HTR-8/SVneo (cell line): Measurements from ENCODE around the gene PMS2.
"Not testable (repeated sequence)": the region's sequence is repeated elsewhere in the genome, so short reads cannot be mapped to it uniquely, and the experiment has no call there.

Experiments used
- DNase-seq: peaks from one replicate; pipeline ENCODE4 v3.0.0; 2011; ENCODE audit warnings: low spot score, mixed read lengths; ENCODE audit not compliant: insufficient read length
- FAIRE-seq: peaks from 2 replicates; lab custom pipeline; 2011; peaks lifted over from hg19 to GRCh38; lab: Jason Lieb, UNC

PMS2 gene

DNA sequence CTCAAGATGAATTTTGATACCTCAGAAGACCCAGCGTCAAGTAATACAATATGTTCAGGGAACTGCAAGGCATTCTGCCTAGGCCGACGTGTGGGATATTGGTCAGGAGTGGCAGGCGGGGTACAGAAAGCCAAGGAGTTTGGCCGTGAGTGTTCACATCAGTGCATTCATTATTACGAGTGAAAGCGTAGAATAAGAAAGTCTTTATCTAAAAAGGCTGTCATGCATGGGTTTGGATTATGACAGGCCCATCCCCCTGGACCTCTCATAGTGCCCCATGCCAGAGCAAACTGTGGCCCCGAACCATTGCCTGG, 7.8 kb upstream of the PMS2 start:
- no peak for FAIRE-seq
- no peak for DNase-seq

- no peak for DNase-seq
- FAIRE-seq = no peak
These were observed 7.2 kb upstream of the PMS2 start for GRCh38 chr7:6015917-6016652.

- FAIRE-seq = no peak
- no peak for DNase-seq
These were observed 3.7 kb upstream of the PMS2 start for GRCh38 chr7:6012355-6013104.

- no peak for FAIRE-seq
These were observed 2.7 kb upstream of the PMS2 start for GRCh38 chr7:6011541-6011940.

GRCh38 chr7:6010370-6010769, 1.5 kb upstream of the PMS2 start:
- DNase-seq, FAIRE-seq: not testable (repeated sequence)

More at GRCh38 chr7:6011541-6011940, 2.7 kb upstream of the PMS2 start:
- no peak for DNase-seq

DNA sequence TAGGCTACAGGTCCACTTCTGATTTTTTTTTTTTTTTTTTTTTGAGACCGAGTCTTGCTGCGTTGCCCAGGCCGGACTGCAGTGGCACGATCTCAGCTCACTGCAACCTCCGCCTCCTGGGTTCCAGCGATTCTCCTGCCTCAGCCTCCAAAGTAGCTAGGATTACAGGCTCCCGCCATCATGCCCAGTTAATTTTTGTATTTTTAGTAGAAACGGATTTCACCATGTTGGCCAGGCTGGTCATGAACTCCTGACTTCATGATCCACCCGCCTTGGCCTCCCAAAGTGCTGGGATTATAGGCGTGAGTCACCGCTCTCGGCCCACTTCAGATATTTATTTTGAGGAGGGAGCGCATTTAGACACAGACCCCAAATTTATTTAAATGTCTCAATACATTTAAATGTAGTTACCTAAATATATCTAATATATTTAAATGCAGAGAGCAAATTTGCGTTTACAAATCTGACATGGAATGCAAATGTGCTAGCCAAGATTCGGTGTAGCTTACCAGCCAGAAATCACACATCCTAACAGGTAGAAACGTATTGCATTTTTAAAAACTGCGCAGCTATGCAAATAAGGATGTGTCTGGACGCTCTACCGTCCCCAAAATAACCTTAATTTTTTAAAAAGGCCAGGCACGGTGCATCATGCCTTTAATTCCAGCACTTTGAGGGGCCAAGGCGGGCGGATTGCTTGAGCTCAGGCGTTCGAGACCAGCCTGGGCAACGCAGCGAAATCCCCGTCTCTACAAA, 836 bp downstream of the PMS2 start:
- not testable (repeated sequence) for DNase-seq, FAIRE-seq

DNA sequence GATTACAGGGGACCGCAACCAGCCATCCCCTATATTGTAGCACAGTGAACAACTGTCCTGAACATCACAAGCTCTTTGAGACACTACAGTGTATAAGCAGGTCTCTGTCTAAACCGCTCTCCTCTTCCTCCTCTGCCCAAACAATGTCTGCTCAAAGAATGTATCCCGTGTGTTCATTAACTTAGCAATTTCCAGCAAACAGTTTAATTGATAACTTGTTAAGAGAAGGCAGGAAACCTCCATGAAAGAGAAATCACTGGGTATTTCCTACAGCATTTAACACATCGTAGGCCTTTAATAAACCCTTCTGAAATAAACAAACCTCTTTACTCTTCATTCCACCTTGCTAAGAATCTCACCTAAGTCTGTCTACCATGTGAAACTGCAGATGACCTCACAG, 1.5 kb downstream of the PMS2 start:
- FAIRE-seq = no peak
- no peak for DNase-seq

GRCh38 chr7:5997210-5997808, 11.5 kb downstream of the PMS2 start:
- DNase-seq (peak; percentile 79), FAIRE-seq (no peak)

DNA sequence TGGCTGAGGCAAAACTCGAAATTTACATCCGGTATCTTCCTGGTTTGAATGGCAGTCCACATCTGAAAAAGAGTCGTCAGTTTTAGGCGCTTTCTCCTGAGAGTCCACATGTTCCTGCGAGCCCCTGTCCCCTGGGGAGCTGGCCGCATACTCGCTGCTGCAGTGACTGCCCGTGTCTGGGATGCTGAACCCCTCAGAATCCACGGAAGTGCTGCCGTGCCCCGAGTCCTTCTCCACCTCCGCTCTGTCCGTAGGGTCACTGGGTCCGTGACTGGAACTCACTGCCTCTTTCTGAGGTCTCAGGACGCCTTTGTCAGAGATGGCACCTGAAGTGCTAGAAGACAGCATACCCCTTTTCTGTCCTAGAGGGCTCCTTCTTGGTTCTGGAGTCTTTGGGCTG, 21.8 kb downstream of the PMS2 start:
- not testable (repeated sequence) for FAIRE-seq, DNase-seq

GRCh38 chr7:5979680-5980314, 29.1 kb downstream of the PMS2 start:
- not testable (repeated sequence) for DNase-seq
- FAIRE-seq = peak; percentile 58

GRCh38 chr7:5973580-5973979, 35.3 kb downstream of the PMS2 start:
- not testable (repeated sequence) for FAIRE-seq, DNase-seq

DNA sequence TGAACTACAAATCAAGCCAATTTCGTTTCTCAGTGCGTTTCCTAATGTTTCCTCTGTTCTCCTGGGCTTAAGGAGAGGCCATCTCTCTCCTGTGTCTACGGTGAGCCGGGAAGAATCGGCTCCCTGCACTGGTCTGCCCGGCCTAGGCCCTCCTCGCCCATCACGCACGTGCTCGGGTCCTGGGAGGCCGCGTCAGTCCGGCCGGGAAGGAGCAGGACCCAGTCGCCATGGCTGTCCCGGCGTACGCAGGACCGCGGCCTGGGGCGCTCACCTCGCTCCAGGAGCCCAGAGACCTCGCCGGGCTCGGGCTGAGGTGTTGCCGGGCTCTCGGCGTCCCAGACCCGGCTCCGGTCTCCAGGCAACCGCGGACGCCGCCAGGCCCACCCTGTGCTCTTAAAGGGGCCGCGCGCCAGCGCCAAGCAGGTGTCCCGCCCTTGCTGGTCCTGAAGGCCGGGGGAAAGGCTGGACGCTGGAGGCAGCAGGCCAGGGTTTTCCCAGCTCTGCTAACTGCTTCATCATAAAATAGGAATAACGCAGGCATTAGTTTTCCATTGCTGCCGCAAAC, 38.4 kb downstream of the PMS2 start, which contains the start of gene RSPH10B:
RSPH10B (minus strand) TSS at position 343 of the 565 bp plus-strand sequence. CDS start 3,573 bp downstream, outside the sequence.
- DNase-seq = not testable (repeated sequence)
- FAIRE-seq = peak; percentile 51

GRCh38 chr7:5963810-5964209, 45.0 kb downstream of the PMS2 start:
- DNase-seq, FAIRE-seq: not testable (repeated sequence)

DNA sequence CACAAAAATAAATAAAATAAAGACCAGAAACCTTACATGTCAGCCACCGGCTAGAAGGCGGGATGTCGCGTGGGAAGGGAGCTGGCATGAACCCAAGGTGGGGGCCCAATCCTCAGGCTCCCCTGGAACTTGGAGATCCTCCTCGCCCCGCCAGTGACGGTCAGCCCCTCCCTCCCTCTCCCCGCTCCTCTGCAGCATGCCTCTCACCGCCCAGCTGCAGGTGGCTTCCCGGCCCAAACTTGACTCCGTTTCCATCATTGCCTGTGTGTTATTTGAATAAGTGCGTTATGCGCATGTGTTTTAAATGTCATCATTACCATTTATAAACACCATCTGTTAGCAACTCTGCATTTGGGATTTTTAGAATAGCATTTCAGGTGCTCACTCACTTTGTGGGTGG, 45.6 kb downstream of the PMS2 start:
- not testable (repeated sequence) for FAIRE-seq, DNase-seq

DNA sequence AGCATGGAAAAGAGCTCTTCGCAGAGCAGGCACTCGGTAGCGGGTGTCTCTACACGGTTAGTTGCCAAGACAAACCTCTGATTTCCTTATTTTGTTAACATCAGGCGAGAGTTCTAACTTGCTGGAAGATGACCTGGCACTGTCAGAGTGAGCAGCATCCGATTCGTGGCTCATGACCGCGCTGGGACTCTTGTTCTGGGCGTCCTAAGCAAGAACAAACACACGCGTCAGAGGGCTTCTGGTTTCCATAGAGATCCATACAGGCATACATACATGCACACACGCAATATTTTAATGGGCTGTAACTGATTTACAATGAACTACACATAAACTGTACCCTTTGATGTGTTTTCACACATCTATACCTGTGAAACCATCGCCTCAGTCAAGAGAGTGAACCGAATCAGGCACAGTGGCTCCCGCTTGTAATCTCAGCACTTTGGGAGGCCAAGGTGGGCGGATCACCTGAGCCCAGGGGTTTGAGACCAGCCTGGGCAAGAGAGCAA, 73.9 kb downstream of the PMS2 start:
- FAIRE-seq, DNase-seq: not testable (repeated sequence)

- not testable (repeated sequence) for DNase-seq
- FAIRE-seq = peak; percentile 80
These were observed 76.8 kb downstream of the PMS2 start for GRCh38 chr7:5931905-5932644.

- not testable (repeated sequence) for DNase-seq, FAIRE-seq
These were observed 77.6 kb downstream of the PMS2 start for GRCh38 chr7:5931250-5931649.

DNA sequence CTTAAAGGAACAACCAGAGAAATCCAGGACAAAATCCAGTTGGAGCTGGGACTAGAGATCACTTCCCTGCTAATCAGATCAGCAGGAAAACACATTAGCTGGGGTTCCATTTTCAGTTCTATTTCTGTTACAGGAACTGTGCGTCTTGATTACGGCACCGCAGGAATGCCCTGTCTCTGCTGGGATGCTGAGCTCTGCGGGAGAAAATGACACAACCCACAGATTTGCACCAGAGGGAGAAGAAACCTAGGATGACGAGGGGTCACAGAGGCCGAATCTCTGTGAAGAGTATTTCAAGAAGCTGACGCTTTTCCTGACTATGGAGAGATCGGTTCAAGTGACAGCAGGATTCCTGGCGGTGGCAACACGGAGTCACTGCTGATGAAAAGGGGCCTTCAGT, 78.6 kb downstream of the PMS2 start:
- FAIRE-seq, DNase-seq: not testable (repeated sequence)
